ENCODE results near the gene GNA14. TPM values are rescaled to one million over a fixed set of nuclear protein-coding genes. Genes with fewer than 3 reads are reported as not detected.
"Not testable (repeated sequence)": the region's sequence is repeated elsewhere in the genome, so short reads cannot be mapped to it uniquely, and the experiment has no call there.

The GNA14 gene
- total RNA-seq, 1 donor from 2014 or later = 8.0 TPM

DNA sequence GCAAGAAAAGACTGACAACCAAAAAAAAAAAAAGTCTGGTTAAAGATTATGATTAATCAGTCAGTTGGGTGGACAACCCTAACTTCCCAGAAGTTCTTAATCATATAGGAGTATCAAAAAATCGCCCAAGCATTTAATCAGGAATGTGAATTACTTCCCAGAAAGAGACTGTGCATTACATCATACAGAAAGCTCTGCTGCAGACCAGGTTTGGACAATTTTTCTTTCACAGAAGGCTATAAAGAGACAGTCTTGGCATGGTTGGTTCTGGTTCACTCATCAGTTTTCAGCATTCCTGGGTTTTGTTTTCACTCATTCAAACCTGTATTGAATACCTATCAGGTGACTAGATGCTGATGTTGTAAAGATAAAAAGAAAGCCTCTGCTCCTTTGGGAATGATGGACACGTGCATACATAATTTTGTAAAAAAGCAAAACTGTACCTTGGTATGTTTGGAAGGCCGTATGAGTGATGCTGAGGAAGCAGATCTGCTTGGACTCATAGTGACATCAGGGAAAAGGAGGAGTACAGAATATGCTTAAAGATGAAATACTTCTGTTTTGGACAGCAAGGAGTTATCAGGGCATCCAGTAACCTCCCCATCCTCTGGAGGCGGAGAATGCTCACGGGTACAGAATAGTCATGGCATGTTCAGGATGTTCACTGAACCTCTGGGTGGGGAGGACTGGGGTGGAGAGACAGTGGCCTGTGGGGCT, 178.4 kb downstream of the GNA14 start:
- intact Hi-C loops (cut with DNase I) = no loop called here
- no peak for DNase-seq (ENCODE audit: low spot score)
- no peak for ATAC-seq

DNA sequence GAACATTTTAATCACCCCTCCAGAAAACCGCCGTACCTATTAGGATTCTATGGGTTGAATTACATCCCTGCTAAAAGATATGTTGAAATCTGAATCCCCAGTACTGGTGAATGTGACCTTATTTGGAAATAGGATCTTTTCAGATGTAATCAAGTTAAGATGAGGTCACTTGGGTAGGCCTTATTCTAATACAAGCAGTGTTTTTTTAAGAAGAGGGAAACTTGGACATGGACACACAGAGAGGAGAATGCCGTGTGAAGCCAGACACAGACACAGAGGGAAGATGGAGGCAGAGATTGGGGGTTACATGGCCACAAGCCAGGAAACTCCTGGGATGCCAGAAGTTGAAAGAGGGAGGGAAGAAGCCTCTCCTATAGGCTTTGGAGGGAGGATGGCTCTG, 183.5 kb downstream of the GNA14 start:
- ATAC-seq = no peak
- no peak for DNase-seq (ENCODE audit: low spot score)
- intact Hi-C loops (cut with DNase I) = no loop called here

- DNase-seq (ENCODE audit: low spot score) (no peak), ATAC-seq (peak; percentile 42)
- intact Hi-C loops (cut with DNase I) = no loop called here
Measured at GRCh38 chr9:77463151-77463550, 185.0 kb downstream of the GNA14 start.

GRCh38 chr9:77462066-77462465, 186.1 kb downstream of the GNA14 start:
- no peak for DNase-seq (ENCODE audit: low spot score)
- intact Hi-C loops (cut with DNase I) = no loop called here
- ATAC-seq = no peak

- DNase-seq (ENCODE audit: low spot score) (no peak), ATAC-seq (no peak)
- intact Hi-C loops (cut with DNase I) = no loop called here
Measured at GRCh38 chr9:77460938-77461337, 187.2 kb downstream of the GNA14 start.

GRCh38 chr9:77457916-77458592, 190.1 kb downstream of the GNA14 start:
- intact Hi-C loops (cut with DNase I) = no loop called here
- peak; percentile 93 for ATAC-seq
- DNase-seq (ENCODE audit: low spot score) = peak; percentile 81

- ATAC-seq (peak; percentile 91), DNase-seq (ENCODE audit: low spot score) (peak; percentile 91)
- intact Hi-C loops (cut with DNase I) = no loop called here
Measured at GRCh38 chr9:77456829-77457437, 191.2 kb downstream of the GNA14 start.

DNA sequence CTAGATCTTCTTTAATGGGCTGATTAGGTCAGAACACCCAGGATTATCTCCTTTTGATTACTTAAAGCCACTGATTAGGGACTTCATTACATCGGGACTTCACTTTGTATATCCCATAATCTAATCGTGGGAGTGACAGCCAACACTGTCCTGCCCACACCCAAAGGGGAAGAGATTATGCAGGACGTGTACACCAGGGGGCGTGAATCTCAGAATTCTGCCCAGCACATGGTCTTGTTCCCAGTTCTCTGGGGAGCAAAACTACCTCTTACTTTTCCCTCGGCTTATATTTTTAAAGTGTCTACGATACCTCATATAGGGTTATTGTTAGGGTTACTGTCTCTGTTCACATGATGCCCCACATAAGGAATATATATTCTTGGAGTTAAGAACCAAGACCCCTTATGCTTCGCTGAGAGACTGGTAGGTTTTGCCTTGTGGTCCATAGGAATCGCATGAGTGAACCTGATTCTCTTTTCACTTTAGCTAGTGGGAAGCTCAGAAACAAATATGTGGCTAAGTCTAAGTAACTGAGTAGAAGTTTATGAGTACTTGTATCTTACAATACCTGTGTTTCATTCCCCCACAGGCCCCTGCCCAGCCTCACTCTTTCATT, 192.7 kb downstream of the GNA14 start:
- intact Hi-C loops (cut with DNase I) = no loop called here
- no peak for DNase-seq (ENCODE audit: low spot score)
- no peak for ATAC-seq

- ATAC-seq = no peak
- no peak for DNase-seq (ENCODE audit: low spot score)
- intact Hi-C loops (cut with DNase I) = no loop called here
Measured at GRCh38 chr9:77454663-77455062, 193.5 kb downstream of the GNA14 start.

- ATAC-seq (no peak), DNase-seq (ENCODE audit: low spot score) (no peak)
- intact Hi-C loops (cut with DNase I) = no loop called here
Measured at GRCh38 chr9:77453825-77454647, 194.1 kb downstream of the GNA14 start.

DNA sequence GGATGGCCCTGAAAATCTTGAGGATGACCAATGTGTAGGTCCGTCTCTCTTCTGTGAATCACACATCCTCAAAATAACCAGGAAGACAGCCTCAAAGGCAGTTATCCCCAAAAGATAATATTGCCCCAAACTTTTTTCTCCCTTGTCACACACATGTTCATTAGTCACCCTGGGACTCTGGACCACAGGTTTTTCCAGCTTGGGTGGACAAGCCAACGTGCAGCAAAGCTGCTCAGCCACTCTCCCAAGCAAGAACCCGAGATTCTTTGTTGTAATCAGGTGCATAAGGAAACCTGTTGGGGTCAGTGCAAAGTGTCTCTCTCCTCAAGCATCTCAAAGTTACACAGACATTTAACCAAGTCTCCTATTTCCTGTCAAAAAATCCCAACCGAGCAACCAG, 196.6 kb downstream of the GNA14 start:
- DNase-seq (ENCODE audit: low spot score) = no peak
- intact Hi-C loops (cut with DNase I) = no loop called here
- no peak for ATAC-seq

GRCh38 chr9:77450085-77450475, 198.0 kb downstream of the GNA14 start:
- no peak for ATAC-seq
- DNase-seq (ENCODE audit: low spot score) = no peak
- intact Hi-C loops (cut with DNase I) = no loop called here

- ATAC-seq = no peak
- intact Hi-C loops (cut with DNase I) = no loop called here
- DNase-seq (ENCODE audit: low spot score) = no peak
Measured at GRCh38 chr9:77449240-77450084, 198.7 kb downstream of the GNA14 start.

GRCh38 chr9:77447646-77448045, 200.5 kb downstream of the GNA14 start:
- intact Hi-C loops (cut with DNase I) = no loop called here
- no peak for ATAC-seq

GRCh38 chr9:77442436-77442835, 205.7 kb downstream of the GNA14 start:
- intact Hi-C loops (cut with DNase I) = no loop called here

More at GRCh38 chr9:77447646-77448045, 200.5 kb downstream of the GNA14 start:
- no peak for DNase-seq (ENCODE audit: low spot score)

GRCh38 chr9:77441124-77441523, 207.0 kb downstream of the GNA14 start:
- ATAC-seq; intact Hi-C loops (cut with DNase I); DNase-seq (ENCODE audit: low spot score): not testable (repeated sequence)

More at GRCh38 chr9:77442436-77442835, 205.7 kb downstream of the GNA14 start:
- DNase-seq (ENCODE audit: low spot score) = no peak
- ATAC-seq = no peak

- ATAC-seq (peak; percentile 75), DNase-seq (ENCODE audit: low spot score) (no peak)
- intact Hi-C loops (cut with DNase I) = no loop called here
Measured at GRCh38 chr9:77440057-77440456, 208.1 kb downstream of the GNA14 start.

- intact Hi-C loops (cut with DNase I) = loop anchor here (5.0 kb wide), 1 partner anchor 599 kb away; no protein-coding TSS in a partner anchor
- no peak for DNase-seq (ENCODE audit: low spot score)
- ATAC-seq = no peak
Measured at GRCh38 chr9:77438653-77439052, 209.5 kb downstream of the GNA14 start.
